Measurements from ENCODE around the gene CACNA2D2. TPM values are rescaled to one million over a fixed set of nuclear protein-coding genes. Genes with fewer than 3 reads are reported as not detected.

CACNA2D2 gene
- total and polyA plus RNA-seq, 11 donors = 0.49 to 3.6 (median 1.5) TPM

DNA sequence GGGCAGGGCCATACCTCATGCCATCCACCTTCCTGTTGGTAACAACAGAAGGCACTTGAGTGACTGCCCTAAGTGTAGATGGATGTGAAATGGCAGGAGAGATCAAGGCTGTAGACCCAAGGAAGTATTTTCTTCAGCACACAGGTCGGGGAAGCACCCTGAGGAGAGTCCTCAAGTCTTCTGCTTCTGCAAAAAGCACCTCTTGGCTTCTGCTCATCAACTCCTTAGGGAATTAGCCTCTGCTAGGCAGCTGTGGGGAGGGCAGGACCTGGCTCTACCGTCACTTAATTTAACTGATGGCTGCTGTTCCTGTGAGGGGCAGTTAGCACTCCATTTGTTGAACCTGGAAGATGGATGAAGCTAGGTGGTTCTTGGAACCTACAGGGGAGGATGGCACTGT, 6.9 kb upstream of the CACNA2D2 start:
- no peaks in the 10 kb centered on the region for H3K9me3 ChIP-seq
- WGBS, 4 donors = 79 to 88% (median 84%) methylated on average over 2 of the region's 2 CpGs
- peaks cover 0 to 3% (median 2%) of the 10 kb centered on the region in 12 donors for H3K4me1 ChIP-seq
- no peak for TF ChIP-seq POLR2A (IDR thresholded peaks at IDR 0.05)
- TF ChIP-seq, protein P1, sequence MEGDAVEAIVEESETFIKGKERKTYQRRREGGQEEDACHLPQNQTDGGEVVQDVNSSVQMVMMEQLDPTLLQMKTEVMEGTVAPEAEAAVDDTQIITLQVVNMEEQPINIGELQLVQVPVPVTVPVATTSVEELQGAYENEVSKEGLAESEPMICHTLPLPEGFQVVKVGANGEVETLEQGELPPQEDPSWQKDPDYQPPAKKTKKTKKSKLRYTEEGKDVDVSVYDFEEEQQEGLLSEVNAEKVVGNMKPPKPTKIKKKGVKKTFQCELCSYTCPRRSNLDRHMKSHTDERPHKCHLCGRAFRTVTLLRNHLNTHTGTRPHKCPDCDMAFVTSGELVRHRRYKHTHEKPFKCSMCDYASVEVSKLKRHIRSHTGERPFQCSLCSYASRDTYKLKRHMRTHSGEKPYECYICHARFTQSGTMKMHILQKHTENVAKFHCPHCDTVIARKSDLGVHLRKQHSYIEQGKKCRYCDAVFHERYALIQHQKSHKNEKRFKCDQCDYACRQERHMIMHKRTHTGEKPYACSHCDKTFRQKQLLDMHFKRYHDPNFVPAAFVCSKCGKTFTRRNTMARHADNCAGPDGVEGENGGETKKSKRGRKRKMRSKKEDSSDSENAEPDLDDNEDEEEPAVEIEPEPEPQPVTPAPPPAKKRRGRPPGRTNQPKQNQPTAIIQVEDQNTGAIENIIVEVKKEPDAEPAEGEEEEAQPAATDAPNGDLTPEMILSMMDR (IDR thresholded peaks at IDR 0.05) = no peak
- DNase-seq = no peak
- intact Hi-C loops (cut with DNase I) = no loop called here
- H3K27me3 ChIP-seq = no peaks in the 10 kb centered on the region
- no peak for ATAC-seq
- H3K36me3 ChIP-seq = no peaks in the 10 kb centered on the region
- no peak overlapping the region for H3K4me3 ChIP-seq
- H3K27ac ChIP-seq = no peak overlapping the region

DNA sequence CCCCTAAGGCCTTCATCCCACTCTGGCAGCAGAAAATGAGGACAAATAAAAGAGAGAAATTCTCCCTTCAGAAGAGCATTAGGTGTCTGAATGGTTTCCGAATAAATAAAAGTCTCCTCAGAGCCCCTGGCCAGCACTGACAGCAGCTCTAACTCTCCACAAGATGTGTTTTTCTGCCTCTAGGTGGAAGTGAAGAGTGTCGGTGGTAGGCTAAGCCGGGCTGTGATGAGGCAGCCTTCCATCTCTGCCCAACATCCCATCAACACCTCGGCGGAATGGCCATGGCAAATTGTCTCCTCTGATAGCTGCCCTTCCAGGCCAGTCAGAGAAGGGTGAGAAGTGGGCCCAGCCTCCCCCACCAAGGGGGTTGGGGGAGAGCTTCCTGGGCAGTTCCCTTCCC, 6.3 kb upstream of the CACNA2D2 start:
- DNase-seq = no peak
- no peak for TF ChIP-seq POLR2A (IDR thresholded peaks at IDR 0.05)
- TF ChIP-seq, protein P1 (IDR thresholded peaks at IDR 0.05) = no peak
- intact Hi-C loops (cut with DNase I) = no loop called here
- H3K4me3 ChIP-seq = no peak overlapping the region
- no peaks in the 10 kb centered on the region for H3K36me3 ChIP-seq
- no peak for ATAC-seq
- H3K27ac ChIP-seq = no peak overlapping the region
- H3K9me3 ChIP-seq = no peaks in the 10 kb centered on the region
- 65 to 76% (median 68%) methylated on average over 4 to 5 of the region's 5 CpGs for WGBS, 4 donors
- H3K27me3 ChIP-seq = no peaks in the 10 kb centered on the region
- no peaks in the 10 kb centered on the region for H3K4me1 ChIP-seq

DNA sequence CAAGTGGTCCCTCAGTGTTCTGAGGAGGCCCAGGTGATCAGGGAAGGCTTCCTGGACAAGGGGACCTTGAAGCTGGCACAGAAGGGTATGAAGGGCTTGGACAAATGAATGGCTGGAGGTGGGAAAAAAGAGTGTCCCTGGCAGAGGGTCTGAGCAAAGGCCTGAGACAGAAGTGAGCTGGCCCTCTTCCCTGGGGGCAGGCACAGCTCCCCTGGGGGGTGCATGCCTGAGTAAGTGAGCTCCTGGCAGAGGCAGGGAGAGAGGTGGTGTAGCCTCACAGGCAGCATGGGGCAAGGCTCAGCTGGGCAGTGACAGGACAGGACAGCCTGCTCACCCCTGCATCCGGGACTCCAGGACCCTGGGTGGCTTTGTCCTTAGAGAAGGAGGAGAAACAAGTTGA, 5.4 kb upstream of the CACNA2D2 start:
- H3K4me3 ChIP-seq = no peak overlapping the region
- DNase-seq = no peak
- ATAC-seq = no peak
- no peaks in the 10 kb centered on the region for H3K9me3 ChIP-seq
- intact Hi-C loops (cut with DNase I) = no loop called here
- TF ChIP-seq POLR2A (IDR thresholded peaks at IDR 0.05) = no peak
- peaks cover 0 to 4% (median 0%) of the 10 kb centered on the region in 9 donors for H3K27me3 ChIP-seq
- 69 to 88% (median 84%) methylated on average over 1 of the region's 1 CpG for WGBS, 4 donors
- peaks cover 0 to 5% (median 0%) of the 10 kb centered on the region in 12 donors for H3K4me1 ChIP-seq
- H3K36me3 ChIP-seq = no peaks in the 10 kb centered on the region
- no peak overlapping the region for H3K27ac ChIP-seq

DNA sequence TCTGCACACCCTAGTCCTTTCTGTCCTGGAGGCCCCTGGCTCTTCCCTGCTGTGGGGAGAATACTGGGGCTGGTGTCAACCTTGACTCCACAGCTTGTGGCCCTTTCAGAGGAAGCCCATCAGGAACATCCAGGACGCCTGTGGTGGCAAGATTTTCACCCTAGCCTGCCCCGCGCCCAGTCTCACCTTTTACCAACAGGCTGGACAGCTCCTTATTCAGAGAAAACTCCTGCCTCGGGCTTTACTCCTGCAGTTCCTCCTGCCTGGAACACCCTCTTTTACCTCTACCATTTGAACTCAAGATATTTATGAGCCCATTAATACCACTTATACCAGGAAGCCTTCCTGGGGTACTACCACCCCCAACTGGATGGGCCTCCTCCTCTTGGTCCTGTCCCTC, 2.7 kb upstream of the CACNA2D2 start:
- H3K27ac ChIP-seq = no peak overlapping the region
- ATAC-seq (no peak), DNase-seq (no peak)
- intact Hi-C loops (cut with DNase I) = no loop called here
- peaks cover 0 to 17% (median 7%) of the 10 kb centered on the region in 12 donors for H3K4me1 ChIP-seq
- no peaks in the 10 kb centered on the region for H3K36me3 ChIP-seq
- H3K27me3 ChIP-seq = peaks cover 0 to 23% (median 2%) of the 10 kb centered on the region in 9 donors
- no peak overlapping the region for H3K4me3 ChIP-seq
- TF ChIP-seq, protein P1 (IDR thresholded peaks at IDR 0.05) = no peak
- TF ChIP-seq POLR2A (IDR thresholded peaks at IDR 0.05) = no peak
- 86 to 91% (median 90%) methylated on average over 4 of the region's 4 CpGs for WGBS, 4 donors
- no peaks in the 10 kb centered on the region for H3K9me3 ChIP-seq

DNA sequence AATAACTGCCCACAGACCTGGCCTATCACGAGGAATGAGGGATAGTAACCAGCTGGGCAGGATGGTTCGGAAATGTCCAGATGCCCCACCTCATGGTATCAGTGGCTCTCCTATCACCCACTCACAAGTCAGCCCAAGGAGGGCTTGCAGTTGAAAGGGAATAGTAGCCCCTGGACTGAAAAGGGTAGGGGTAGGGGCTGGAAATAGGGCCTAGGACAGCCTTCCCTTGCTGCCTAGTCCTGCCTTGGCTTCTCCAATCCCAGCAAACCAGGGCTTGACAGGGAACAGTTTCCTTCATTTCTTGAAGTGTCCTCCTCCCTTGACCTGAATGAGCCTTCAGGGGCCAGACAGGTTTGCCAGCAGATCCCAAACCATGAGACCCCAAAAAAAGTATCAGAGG, 1.2 kb upstream of the CACNA2D2 start:
- peaks cover 0 to 23% (median 2%) of the 10 kb centered on the region in 9 donors for H3K27me3 ChIP-seq
- no peaks in the 10 kb centered on the region for H3K36me3 ChIP-seq
- WGBS, 4 donors = 86 to 95% (median 94%) methylated on average over 1 to 2 of the region's 2 CpGs
- intact Hi-C loops (cut with DNase I) = loop anchor here in 1 of 10 donors (5.0 kb wide), 1 partner anchor 67 kb away; no protein-coding TSS in a partner anchor
- peaks cover 0 to 17% (median 7%) of the 10 kb centered on the region in 12 donors for H3K4me1 ChIP-seq
- no peak overlapping the region for H3K27ac ChIP-seq
- ATAC-seq (no peak), DNase-seq (no peak)
- H3K4me3 ChIP-seq = no peak overlapping the region
- TF ChIP-seq, protein P1 (IDR thresholded peaks at IDR 0.05) = no peak
- no peak for TF ChIP-seq POLR2A (IDR thresholded peaks at IDR 0.05)
- no peaks in the 10 kb centered on the region for H3K9me3 ChIP-seq

Measured in heart left ventricle (tissue), 16 donors.